D721Med (cell line): ENCODE results near the gene CROCC.
"Not testable (repeated sequence)": the region's sequence is repeated elsewhere in the genome, so short reads cannot be mapped to it uniquely, and the experiment has no call there.

Experiments
- DNase-seq: peaks from one replicate; pipeline ENCODE4 v3.0.0; 2011; ENCODE audit warnings: low spot score; ENCODE audit not compliant: insufficient read length
- FAIRE-seq: peaks from 2 replicates; lab custom pipeline; 2011; peaks lifted over from hg19 to GRCh38; lab: Jason Lieb, UNC
- CTCF ChIP-seq: IDR thresholded peaks from 2 replicates; pipeline ENCODE4 v1.5.1; 2012; ENCODE audit warnings: mild to moderate bottlenecking, control low read depth; ENCODE audit not compliant: insufficient read depth; ENCODE audit errors: missing control alignments

CROCC gene

GRCh38 chr1:16900751-16901150 lies 21.0 kb upstream of the CROCC start:
- TF ChIP-seq CTCF: no peak
- FAIRE-seq (no peak), DNase-seq (no peak)

GRCh38 chr1:16901371-16901770 lies 20.4 kb upstream of the CROCC start:
- not testable (repeated sequence) for DNase-seq, FAIRE-seq

GRCh38 chr1:16903054-16903453 lies 18.7 kb upstream of the CROCC start:
- TF ChIP-seq CTCF: no peak
- FAIRE-seq (no peak), DNase-seq (no peak)

- FAIRE-seq (no peak), DNase-seq (no peak)
- no peak for TF ChIP-seq CTCF
Observed at GRCh38 chr1:16903458-16903796, 18.3 kb upstream of the CROCC start.

- FAIRE-seq: no peak
- no peak for DNase-seq
- TF ChIP-seq CTCF: no peak
Observed at GRCh38 chr1:16904560-16905109, 17.1 kb upstream of the CROCC start.

GRCh38 chr1:16905110-16905867 lies 16.4 kb upstream of the CROCC start:
- FAIRE-seq (no peak), DNase-seq (no peak)
- no peak for TF ChIP-seq CTCF

GRCh38 chr1:16905868-16906702 lies 15.6 kb upstream of the CROCC start:
- no peak for DNase-seq
- TF ChIP-seq CTCF: no peak
- no peak for FAIRE-seq
